PFSK-1 (cell line): ENCODE data around the gene NELFCD.

Source experiments
- POLR2AphosphoS5 ChIP-seq: IDR thresholded peaks from 2 replicates; pipeline ENCODE4 v1.6.1; 2012; ENCODE audit warnings: low read depth, mild to moderate bottlenecking, control low read depth, low read length, moderate library complexity
- SIN3A ChIP-seq: IDR thresholded peaks from 2 replicates; pipeline ENCODE4 v1.6.1; 2012; ENCODE audit warnings: mild to moderate bottlenecking, low read length, moderate library complexity, borderline replicate concordance; ENCODE audit not compliant: insufficient read depth

GRCh38 chr20:58973866-58974265 is 7.2 kb upstream of the NELFCD start:
- TF ChIP-seq SIN3A = no peak
- TF ChIP-seq POLR2AphosphoS5 = no peak
